ENCODE results near the gene NRF1.
"Not testable (repeated sequence)": the region's sequence is repeated elsewhere in the genome, so short reads cannot be mapped to it uniquely, and the experiment has no call there.

The NRF1 gene

GRCh38 chr7:129607471-129608120 is 3.9 kb upstream of the NRF1 start:
- peak in 1 of 51 donors; percentile 14 for DNase-seq

DNA sequence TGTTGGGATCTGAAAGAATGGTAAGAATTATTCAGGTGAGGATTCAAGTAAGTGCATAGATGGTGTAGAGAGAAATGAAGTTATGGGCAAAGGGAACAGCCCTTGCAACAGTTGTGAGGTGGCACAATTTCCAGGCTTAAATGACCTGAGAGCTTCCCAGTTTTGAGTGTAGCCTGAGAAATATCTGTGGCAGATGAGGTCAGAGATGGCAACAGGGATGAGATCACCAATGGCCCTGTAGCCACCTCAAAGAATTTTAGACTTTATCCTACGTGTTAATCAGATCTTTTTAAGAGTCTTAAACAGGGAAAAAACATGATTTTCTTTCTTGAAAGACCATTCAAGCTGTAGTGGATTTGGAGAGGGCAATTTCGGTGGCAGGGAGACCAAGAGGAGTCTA is 1.9 kb upstream of the NRF1 start:
- DNase-seq: no peak

- no peak for DNase-seq
Measured at GRCh38 chr7:129610709-129611245, 743 bp upstream of the NRF1 start.

DNA sequence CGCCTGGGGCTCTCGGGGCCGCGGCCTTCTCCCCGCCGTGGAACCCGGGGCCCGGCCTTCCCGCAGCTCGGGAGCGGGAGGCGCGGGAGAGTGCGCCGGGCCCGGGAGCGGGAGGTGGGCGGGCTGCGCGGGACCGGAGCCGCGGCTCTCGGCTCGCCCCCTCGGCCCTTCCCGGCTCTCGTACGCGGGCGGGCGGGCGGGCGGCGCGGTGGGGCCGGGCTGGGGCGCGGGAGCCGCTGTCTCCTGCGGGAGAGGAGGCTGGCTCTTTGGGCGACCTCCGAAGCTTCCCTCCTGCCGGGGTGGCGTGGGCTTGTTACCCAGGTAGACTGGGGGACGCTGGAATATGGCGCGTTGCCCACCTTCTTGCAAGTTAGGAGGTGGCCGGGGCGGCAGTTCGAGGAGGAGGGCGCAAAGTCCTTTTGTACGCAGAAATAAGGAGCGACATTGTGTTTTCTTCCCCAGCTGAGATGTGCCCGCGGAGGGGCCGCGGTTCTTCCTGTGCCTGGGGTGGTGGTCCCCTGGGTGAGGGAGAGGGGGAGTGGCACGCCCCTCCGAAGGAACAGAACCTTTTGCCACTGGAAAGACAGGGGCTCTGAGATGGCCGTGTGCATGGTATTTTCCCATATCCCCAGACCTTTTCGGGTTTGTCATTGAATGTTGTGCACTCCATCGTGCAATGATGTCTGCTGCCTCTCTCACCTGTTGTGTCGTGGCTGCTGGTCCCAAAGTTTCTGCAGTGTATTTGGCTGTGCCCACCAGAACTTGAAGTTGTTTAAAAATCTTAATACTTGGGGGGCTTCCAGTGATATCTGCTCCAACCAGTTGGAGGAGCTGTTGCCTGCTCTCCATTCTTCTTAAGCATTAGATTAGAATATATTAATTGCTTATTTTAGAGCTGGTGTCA is 844 bp downstream of the NRF1 start:
- DNase-seq: peak in 38 of 51 donors; percentile 6 to 69 (median 34)

GRCh38 chr7:129613016-129613337 is 1.5 kb downstream of the NRF1 start:
- DNase-seq: no peak

DNA sequence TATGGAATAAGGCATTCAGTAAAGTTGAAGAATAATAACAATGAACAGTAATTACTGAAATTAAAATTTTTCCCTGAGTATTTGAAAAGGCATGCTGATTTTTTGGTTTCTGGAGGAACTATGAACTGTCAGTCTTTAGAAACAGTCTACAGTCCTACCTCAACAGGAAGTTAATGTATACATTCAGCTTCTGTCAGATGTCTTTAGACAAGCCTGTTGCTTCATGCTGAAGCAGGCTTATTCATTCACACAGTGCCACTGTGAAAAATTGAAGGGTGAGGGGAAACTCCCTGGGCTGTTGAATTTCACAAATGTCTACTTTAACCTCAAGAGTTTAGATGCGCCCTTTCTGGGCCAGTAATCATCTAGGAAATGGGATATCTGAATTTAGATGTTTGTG is 3.5 kb downstream of the NRF1 start:
- no peak for DNase-seq

- DNase-seq: no peak
Measured at GRCh38 chr7:129616530-129616929, 5.0 kb downstream of the NRF1 start.

GRCh38 chr7:129617178-129617577 is 5.7 kb downstream of the NRF1 start:
- DNase-seq: peak in 1 of 51 donors; percentile 23

- DNase-seq: no peak
Measured at GRCh38 chr7:129617652-129618051, 6.1 kb downstream of the NRF1 start.

DNA sequence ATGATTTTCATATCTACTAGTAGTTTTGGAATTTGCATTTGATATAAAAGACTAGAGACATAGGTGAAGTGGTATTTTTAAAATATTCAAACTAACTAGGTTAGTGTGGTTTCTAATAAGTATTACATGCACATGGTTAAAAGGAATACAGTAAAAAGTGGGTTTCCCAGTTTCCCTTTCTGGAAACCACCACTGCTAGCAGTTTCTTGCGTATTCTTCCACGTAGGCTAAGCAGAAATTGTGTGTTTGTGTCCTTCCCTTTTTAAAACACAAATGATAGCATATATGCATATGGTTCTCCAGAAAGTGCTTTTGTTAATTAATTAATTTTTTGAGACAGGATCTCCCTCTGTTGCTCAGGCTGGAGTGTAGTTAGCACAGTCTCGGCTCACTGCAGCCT is 15.4 kb downstream of the NRF1 start:
- no peak for DNase-seq

GRCh38 chr7:129630341-129630740 is 18.8 kb downstream of the NRF1 start:
- DNase-seq: no peak

DNA sequence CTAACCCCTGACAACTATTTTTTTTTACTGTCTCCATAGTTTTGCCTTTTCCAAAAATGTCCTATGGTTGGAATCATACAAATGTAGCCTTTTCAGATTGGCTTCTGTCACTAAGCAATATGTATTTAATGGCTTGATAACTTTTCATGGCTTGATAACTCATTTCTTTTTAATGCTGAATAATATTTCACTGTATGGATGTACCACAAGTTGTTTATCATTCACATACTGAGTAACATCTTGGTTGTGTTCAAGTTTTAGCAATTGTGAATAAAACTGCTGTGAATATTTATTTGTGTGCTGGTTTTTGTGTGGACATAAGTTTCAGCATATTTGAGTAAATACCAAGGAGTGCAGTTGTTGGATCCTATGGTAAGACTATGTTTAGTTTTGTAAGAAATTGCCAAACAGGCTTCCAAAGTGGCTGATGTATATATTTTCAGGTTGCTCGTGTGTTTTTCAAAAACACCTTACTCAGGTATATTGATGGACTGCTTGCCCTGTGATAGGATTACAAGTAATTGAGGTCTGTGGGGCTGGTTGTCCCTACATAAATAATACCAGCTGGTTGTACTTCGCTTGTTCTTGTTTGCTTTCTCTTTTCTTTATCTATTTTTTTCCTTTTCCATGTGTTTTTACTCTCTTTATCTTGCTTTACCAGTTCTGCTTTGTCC is 23.0 kb downstream of the NRF1 start:
- no peak for DNase-seq

DNA sequence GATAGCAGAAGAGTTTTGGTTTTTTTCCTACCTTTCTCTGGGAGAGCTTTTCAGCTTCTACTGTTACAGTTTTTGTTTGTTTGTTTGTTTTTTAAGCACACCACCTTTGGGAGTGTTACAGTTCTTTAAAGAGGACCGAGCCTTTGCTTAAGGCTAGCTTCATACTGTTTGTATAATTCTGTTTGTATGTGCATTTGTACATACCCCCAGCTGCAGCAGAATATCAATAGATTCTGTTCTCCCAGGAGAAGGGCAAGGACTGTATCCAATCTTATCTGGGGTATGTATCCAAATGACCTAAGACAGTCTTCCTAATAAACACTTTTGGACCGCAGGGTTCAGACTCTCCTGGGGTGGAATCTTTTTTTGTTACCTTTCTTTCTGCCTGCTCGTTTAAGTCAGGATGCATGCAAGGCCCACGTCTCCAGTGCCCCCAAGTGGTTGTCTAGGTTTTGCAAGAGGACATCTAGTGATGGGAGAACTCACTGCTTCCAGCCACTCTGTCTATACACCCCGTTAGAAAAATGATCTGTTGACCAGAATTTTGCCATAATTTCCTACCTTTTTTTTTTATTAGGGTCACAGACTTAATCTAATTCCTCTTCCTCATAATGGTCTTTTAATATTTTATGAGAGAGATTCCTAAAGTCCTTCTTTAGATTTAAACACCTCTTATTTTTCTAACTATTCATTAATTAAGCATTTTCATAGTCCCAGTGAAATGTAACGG is 23.9 kb downstream of the NRF1 start:
- DNase-seq: peak in 36 of 51 donors; percentile 4 to 77 (median 38)

DNA sequence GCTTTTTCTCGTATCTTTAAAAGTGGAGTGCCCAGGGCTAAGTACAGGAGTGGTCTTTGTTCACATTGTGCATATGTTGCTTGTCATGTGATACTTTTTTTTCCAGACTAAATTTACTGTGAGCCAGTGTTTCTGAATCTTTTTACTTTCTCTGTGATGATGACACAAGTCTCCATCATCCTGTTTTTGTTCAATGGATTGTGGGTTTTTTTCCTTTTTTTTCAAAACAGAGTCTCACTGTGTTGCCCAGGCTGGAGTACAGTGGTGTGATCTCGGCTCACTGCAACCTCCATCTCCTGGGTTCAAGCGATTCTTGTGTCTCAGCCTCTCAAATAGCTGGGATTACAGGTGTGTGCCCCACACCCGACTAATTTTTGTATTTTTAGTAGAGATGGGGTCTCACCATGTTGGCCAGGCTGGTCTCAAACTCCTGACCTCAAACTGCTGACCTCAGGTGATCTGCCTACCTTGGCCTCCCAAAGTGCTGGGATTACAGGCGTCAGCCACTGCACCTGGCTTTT is 24.6 kb downstream of the NRF1 start:
- DNase-seq: not testable (repeated sequence)

DNA sequence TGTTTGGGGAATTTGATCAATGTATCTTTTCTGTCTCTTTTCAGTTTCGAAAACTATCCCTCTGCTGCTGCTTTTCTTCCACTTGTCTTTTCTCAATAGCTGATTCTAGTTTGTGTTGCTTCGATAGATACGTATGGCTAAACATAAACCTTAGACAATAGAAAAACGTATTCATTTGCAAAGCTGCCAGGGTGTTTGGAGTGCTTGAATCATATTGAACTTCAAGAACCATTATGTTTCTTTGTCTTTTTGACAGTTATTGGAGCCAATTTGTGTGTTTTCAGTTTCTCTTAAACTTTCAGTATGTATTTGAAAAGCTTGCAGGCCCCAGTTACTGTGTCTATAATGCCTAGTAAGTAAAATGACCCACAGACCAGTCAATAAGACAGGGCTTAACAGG is 25.1 kb downstream of the NRF1 start:
- DNase-seq: no peak

DNA sequence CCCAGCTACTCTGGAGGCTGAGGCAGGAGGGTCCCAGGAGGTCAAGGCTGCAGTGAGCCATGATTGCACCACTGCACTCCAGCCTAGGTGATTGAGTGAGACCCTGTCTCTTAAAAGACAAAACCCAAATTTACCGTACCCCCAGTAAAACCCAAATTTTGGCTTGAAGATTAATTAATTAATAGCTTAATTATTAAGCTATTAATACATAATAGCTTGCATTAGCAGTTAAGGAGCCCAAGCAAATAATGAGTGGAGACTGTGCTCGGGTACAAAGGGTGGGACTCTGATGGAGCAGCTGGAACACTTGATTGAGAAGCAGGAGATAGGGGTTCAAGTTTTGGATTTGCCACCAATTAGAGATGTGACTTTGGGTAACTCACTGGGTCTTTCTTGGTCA is 28.9 kb downstream of the NRF1 start:
- no peak for DNase-seq

- peak in 14 of 51 donors; percentile 5 to 39 (median 24) for DNase-seq
Measured at GRCh38 chr7:129642871-129643549, 31.5 kb downstream of the NRF1 start.

- DNase-seq: peak in 1 of 51 donors; percentile 7
Measured at GRCh38 chr7:129643550-129644170, 32.1 kb downstream of the NRF1 start.

DNA sequence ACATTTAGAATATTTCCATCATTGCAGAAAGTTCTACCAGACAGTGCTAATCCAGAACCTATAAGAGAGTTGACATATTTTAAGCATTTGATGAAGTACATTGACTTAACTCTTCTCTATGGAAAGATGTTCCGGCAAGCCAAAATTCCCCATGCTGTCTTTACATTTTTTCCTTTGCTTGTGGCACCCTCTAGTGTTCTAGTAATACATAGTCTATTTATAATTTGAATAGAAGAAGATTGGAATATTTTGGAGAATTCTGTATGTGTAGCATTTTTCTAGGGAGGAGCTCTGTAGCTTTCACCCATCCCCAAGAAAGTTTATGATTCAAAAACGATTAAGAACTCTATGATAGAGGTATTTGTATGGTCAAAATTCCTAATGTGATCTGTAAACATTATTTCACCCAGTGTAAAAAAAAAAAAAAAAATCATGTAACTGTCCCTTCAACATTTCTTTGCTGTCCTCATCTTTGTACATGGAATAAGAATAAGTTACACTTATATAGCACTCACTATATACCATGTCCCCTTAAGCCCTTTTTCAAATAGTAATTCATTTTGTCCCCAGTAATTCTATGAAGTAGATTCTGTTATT is 33.2 kb downstream of the NRF1 start:
- DNase-seq: peak in 1 of 51 donors; percentile 27

Measured in hypothalamus (tissue), 51 donors.